DMS153 treated with DMSO at 0.1 percent for 48 hours (cell line): ENCODE results near the gene BBS12.

Experiments
- DNase-seq: peaks from one replicate; lab custom pipeline; 2025; ENCODE audit not compliant: unreplicated experiment; lab: John Stamatoyannopoulos, UW

BBS12 gene

DNA sequence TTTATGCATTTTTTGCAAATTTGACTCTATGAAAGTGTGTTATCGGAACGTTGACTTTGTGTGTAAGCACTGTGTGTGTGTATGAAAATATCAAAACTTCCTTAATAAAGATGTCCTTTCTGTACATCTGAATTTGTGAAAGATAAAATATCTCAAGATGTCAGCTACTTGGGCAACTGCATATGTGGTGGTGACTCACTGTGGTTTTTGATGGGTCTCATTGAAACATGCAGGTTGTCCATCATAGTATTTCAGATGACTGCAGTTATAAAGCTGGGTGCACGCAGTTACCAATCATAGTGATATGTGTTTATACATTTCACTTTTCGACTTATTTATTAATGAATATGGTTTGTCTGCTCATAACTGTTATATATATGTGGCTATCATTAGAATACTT is 19.7 kb upstream of the BBS12 start:
- no peak for DNase-seq

DNA sequence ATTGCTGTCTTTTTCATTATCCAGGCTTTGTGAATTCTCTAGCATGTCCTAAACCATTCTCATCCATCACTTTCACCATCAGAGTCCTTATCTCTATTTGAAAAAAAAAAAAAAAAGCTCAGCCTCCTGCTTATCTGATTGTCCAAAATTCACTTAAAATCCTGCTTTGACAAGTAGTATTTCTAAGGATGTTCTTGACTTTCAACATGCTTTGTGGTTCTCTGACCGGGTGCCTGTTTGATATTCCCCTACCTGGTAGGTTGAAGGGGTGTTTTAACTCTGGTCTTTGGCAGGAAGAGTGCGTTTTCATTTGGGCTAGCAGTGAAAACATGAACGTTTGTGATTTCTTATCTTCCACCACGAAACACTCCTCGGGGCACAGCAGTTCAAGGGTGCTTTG is 17.3 kb upstream of the BBS12 start:
- no peak for DNase-seq

DNA sequence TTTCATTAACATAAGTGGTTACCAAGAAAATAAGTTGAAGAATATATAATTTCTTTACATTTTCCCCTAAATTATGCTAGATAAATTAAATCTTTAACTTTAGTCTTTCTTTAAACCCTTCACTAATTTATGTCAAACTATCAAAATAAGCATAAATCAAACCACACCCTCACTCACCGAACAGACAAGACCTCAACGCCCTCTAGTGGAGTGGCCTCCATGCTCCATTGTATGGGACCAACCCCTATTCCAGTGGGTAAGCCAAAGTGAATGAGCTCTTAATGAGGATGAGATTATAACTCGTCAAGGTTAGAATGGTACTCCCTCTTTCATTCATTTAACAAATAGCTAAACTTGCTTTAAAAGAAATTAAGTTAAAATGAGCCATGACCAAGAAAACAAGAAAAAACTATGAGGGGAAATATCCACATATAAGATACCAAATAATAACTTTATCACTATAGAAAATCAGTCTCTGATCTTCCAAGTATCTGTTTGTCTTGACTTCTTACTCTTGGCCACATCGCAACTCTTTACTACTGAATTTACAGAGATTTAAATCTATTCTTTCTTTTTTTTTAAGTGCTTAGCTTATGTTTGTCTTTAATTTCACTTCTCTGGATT is 15.6 kb upstream of the BBS12 start:
- DNase-seq, result peak; percentile 47

DNA sequence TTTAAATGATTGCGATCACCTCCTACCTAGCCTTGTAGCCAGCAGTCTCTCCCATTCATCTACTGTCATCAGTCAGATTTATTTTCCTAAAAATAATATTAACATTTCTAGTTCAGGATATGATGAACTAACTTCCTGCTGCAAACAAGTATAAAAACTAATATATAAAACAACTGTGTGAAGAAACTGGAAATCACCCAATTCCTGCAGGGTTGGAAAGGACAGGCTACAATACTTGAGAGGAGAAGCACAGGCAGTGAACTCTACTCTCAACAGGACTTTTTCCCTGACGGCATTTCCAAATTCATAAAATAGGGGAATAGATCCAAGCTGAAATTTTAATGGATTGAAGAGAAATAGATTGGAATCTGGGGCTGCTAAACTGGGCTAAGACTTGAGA is 14.2 kb upstream of the BBS12 start:
- no peak for DNase-seq

DNA sequence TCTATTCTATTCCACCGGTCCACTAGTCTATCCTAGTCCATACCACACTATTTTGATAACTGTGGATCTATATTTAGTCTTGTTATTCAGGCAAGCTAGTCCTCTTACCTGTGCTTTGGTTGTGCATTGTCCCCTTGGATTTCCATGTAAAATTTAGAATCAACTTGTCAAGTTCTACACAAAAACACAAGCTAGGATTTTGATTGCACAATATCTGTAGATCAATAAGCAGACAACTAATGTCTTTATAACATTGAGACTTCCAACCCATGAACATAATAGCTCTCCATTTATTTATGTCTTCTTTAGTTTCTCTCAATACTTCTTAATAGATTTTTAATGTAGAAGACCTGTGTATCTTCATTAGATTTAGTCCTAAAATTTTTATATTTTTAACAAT is 10.2 kb upstream of the BBS12 start:
- no peak for DNase-seq

DNA sequence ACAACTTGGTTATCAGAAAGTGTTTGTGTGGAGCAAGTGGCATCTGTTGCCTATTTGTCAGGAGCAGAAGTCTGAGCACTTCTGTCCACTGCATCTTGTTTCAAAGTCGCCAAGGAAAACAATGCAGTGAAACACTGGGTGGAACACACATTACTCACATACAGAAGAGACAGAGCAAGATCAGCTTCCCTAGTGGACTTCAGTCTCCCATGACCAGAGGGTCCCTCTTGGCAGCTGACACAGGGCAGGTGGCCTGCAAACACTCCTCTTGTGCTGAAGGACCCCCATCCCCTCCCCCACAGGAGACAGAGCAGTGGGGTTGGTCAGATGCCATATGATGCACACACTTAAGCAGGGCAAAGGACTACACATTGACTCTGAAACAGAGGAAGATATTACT is 3.6 kb upstream of the BBS12 start:
- no peak for DNase-seq

DNA sequence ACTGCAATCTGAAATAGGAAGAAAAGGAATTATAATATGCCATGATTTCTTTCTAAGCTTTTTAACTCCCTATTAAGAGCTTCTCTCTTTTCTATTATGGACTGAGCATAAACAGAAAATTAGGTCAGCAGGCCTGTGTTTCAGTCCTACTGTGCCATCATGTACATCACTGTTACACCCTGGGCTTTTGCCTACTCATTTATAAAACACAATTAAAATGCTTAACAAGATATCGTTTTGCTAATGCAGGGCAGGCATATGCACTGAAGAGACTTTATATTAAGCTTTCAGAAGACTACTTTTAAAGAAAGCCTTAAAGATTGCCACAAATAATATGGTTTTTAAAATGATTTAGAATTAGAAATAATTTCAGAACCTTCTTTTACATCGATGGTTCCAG is 828 bp upstream of the BBS12 start:
- DNase-seq, result no peak

DNA sequence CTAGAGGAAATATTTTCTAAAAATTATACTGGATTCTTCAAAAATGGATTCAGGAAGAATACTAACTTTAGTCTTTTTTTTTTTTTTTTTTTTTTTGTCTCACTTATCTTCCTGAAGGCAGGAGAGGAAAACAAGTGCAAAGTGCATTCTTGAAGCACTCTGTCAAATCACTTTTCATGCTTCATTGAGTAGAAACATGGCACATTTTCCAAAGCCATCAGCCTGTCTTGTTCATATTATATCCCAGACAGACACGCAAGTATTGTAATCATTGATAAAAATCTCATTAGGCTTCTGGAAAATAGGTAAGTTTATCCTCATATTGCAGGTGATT is 1.2 kb downstream of the BBS12 start:
- DNase-seq, result no peak

DNA sequence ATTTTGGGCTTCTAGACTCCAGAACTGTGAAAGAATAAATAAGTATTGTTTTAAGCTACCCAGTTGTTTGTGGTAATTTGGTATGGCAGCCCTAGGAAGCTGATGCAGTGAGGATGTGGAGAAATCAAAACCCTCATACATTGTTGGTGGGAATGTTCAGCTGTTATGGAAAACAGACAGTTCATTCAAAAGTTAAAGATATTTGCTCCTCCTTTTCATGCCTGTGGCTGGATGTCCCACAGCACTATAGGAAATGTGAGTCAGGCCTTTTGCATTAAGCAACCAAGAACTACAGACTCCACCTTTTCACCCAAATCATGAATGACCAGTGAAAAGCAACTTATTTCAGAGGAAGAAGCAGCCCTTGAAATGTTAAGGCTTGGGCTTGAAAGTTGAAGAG is 6.7 kb downstream of the BBS12 start:
- no peak for DNase-seq

DNA sequence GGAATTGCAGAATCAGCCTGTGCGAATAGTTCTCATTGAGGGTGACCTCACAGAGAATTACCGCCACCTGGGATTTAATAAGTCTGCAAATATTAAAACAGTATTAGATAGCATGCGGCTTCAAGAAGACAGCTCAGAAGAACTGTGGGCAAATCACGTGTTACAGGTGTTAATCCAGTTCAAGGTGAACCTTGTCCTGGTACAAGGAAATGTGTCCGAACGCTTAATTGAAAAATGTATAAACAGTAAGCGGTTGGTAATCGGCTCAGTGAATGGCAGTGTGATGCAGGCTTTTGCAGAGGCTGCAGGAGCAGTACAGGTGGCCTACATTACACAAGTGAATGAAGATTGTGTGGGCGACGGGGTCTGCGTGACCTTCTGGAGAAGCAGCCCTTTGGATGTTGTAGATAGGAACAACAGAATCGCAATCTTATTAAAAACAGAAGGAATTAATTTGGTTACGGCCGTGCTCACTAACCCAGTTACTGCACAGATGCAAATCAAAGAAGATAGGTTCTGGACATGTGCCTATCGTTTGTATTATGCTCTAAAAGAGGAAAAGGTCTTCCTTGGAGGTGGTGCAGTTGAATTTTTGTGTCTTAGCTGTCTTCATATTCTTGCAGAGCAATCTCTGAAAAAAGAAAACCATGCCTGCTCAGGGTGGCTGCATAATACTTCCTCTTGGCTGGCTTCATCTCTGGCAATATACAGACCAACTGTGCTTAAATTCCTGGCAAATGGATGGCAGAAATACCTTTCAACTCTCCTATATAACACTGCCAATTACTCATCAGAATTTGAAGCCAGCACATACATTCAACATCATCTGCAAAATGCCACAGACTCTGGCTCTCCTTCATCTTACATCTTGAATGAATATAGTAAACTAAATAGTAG is 10.7 kb downstream of the BBS12 start:
- DNase-seq, result no peak

DNA sequence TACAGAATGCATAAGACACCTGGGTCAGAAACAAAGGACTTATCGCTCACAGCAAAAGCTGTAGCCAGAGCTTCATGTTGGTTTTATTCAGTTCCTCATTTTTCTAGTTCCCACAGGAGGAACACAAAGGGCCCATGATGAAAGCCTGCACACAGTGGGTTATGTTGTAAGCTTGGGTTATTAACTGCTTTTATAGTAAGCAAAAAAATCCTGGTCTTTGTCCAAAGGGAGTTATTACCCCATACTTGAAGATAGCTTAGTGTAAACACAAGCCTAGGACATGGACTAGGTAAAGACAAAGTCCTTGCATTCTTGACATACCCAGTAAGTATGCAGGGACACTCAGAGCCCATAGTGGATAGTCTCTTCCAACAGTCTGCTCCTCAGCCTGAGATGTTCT is 11.7 kb downstream of the BBS12 start:
- DNase-seq, result no peak

DNA sequence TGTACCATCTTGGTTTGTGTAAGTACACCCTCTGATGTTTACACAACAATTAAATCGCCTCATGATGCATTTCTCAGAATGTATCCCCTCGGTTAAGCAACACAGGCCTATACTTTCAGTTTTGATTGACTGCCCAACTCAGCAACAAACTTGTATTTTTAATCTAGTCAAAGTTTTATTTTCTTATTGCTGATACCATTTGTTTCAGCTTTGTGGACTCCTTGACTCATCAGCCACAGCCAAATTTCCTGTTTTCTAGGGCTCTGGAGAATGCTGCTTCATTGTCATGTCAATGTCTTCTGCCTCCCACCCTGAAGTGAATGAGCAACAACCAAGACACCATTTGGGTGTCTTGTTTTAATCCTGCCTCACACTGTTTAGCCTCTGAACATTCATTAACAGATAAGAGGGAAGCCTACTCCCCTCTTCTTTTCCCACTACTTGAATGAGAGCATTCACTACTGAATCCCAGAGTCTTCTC is 14.0 kb downstream of the BBS12 start:
- no peak for DNase-seq

DNA sequence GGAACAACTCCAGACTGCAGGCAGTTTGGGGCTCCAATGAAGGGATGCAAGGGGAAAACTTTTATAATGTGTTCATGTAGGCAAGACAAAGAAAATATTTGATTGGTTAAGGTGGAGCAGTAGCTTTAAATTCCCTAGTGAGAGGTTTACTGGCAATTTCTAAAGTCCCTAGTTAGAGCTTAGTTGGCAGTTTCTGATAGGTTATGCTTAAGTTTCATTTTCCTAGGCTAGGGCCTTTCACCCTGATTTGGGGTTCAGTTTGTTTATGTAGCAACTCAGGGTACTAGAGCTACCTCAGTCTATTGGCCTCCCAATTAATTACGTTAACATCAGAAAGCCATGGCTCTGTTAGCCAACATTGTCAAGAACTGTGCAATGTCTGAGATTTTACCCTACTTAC is 14.6 kb downstream of the BBS12 start:
- no peak for DNase-seq

DNA sequence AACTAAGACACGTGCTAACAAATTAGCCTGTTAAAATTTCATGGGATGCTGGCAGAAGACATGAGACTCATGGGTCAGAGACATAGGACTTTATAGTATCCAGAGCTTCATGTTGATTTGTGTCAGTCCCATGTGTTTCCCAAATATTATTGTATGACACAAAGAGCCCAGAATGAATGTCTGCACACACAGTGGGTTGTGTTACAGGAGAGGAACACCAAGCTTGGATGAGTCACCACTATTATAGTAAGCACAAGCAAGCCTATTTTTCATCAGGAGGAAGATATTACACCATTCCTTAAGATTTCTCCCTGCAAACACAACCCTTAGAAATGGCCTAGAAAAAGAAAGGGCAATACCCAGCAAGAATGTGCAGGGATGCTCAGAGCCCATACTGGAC is 15.4 kb downstream of the BBS12 start:
- DNase-seq, result no peak

DNA sequence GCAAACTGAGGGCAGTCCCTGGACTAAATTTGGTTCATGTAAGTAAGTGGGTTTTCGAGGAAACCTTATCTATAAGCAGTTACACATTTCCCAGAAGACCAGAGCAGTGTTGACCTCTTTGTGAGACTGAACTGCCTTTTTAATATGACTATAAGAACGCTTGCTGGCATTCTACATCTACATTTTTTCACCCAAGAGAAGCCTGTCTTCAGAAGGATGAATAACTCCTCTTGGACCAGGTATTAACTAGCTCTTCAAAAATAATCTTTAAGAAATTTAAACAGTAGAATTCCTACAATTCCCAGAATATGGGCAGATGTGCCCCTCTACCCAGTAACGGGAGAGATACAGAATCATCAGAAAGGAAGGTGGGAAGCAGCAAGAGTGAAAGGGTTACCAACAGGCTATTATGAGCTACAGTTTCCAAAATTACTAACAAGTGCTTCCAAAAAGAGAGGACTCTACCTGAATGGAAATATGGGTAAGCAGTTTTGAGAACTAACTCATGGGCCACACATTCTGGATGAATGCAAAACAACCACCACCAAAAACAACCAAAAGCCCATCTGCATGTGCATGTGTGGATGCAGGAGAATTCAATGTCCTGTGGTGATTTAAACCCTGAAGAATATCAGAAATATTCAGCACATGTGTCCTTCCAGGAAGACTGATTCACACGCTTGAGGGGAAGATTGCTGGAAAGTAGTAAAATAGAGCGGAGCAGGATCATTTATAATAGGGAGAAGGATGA is 17.4 kb downstream of the BBS12 start:
- no peak for DNase-seq

DNA sequence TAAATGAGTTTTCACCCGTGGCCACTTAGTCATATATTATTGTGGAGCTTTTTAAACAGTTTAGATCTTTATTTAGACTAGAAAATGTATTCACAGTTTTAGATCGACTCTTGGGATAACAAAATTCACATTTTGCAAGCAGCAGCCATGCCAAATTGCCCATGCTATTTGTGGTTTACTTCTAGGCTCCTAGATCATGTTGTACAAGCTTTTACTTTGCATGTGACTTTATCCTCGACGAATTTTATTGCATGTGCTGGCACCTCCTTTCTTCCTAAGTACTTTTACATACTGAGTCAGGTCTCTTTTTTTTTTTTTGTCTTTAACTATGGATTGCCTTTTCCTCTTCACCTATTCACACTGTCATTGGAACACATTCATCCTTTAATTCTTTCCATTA is 23.2 kb downstream of the BBS12 start:
- DNase-seq, result no peak

DNA sequence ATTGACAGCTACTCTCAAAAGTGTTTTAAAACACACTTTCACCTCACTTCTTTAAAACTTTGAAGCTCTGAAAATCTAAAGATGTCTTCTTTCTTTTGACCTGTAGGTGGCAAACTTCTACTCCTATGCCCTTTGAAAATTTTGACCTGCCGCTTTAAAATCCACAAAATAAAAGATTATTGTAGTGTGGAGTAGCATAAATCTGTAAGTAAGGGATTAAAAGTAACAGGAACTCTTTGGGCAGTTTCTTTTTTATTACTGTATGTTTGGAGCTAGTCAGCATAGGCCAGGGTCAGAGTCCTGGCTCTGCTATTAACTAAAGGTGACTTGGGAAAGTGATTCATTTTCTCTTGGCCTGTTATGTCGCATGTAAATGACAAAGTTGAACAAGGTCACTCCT is 25.5 kb downstream of the BBS12 start:
- DNase-seq, result peak; percentile 18

DNA sequence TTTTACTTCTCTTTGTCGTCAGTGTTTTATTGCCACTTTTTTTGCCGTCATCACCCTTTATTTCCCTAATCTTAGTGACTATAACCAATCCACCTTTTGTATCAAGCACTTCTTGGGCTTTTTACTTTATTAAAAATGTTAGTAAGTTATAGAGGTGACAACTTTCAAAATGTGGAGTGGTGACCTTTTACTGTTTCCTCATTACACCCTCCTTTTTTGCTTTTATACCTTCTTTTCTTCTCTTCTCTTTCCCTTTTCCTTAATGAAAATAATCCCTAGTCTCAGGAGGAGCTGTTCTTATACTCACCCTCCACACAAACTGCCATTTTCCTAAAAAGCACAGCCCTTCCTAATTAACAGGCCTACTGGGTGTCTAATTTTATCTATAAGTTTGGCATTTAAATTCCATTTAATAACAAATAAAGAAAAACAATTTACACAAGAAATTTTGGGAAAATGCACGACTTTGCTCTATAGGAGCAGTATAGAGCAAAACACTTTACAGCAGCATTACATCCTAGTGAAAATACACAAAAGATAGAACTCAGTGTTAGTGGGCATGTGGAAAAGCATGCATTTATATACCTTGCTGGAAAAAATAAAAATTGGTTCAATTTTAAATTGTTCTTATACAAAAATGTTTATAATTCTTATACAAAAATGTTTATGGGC is 27.3 kb downstream of the BBS12 start:
- no peak for DNase-seq

DNA sequence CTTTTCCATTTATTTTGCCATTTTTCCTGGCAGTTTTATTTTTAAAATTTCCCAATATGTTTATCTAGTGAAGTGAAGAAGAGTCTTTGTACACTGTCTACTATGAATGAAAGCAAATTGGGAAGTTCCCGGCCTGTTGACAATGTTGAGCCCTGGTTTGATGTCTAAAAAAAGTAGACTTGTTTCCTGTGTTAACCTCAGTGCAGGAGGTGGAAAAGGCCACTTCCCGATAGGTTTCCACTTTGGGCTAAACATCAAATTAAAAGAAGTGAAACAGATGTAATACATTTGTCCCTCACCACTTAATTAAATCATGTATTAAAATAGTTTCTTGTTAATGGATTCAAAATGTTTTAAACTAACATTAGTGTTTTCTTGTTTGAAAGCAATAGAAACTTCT is 30.0 kb downstream of the BBS12 start:
- DNase-seq, result no peak

DNA sequence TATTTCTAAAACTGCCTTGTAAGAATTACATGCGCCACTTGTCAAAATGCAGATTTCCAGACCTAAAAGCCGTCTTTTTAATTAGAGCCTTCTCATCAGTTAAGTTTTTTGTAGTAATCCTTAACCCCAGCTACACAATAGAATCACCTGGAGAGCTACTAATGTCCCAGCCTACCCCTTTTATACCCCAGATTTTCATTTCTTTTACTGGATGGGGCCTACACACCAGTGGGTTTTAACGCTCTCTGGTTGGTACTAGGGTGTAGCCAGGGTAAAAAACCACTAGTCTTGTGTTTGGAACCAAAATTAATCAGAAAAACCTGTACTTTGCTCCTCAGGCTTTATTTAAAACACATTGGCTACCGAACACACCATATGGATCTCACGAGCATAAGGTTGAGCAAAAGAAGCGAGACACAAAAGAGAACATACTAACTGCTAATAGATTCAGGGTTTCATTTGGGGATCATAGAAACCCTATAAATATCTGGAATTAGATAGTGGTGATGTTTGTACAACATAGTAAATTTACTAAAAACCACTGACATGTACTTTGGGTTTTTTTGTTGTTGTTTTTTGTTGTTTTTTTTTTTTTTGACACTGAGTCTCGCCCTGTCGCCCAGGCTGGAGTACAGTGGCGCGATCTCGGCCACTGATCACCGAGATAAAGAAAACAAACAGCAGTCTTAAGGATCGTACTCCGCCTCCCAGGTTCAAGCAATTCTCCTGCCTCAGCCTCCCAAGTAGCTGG is 30.6 kb downstream of the BBS12 start:
- DNase-seq, result no peak
